Endothelial cell of umbilical vein (primary cell): ENCODE results near the gene ZNF652. TPM values are rescaled to one million over a fixed set of nuclear protein-coding genes. Genes with fewer than 3 reads are reported as not detected.

ENCODE experiments used
- BruUV-seq: library from RNA; stranded (reverse); fragments of 400-500 nt; replicated peaks from 2 replicates; lab custom pipeline; 2021; lab: Mats Ljungman, UMichigan
- CTCF ChIA-PET: fragments of 300-600, 350-600 bp; sonication (Branson Sonifier 250); formaldehyde crosslinking; loops from one replicate; lab custom pipeline; 2021; ENCODE audit warnings: antibody characterized with exemption, inconsistent platforms; lab: Charles Lee
- POLR2A ChIA-PET: fragments of 300-600, 350-600 bp; sonication (Branson Sonifier 250); formaldehyde crosslinking; loops from one replicate; lab custom pipeline; 2021; ENCODE audit warnings: antibody characterized with exemption, inconsistent platforms; lab: Charles Lee
- DNase-seq: peaks from one replicate; pipeline ENCODE4 v3.0.0-alpha.2; 2011; ENCODE audit warnings: low read depth, low spot score
- FAIRE-seq: peaks from 2 replicates; lab custom pipeline; 2011; peaks lifted over from hg19 to GRCh38; lab: Jason Lieb, UNC
- H2AFZ ChIP-seq: 2 replicates; pipeline ENCODE4 v1.6.0; 2012; ENCODE audit warnings: low read depth, low read length, control low read depth, inconsistent platforms
- H3K27ac ChIP-seq: 2 replicates; pipeline ENCODE4 v1.5.1; 2011; ENCODE audit warnings: low read depth, mild to moderate bottlenecking, control low read depth, low read length, moderate library complexity; ENCODE audit not compliant: insufficient read depth
- H3K27me3 ChIP-seq, 2 experiments: 2 replicates each; pipeline versions ENCODE4 v1.6.0 to v1.6.1; 2011; ENCODE audit warnings: low read length in 2 of 2, mixed read lengths in 1 of 2; ENCODE audit not compliant: control insufficient read depth in 2 of 2, insufficient read depth in 2 of 2
- H3K36me3 ChIP-seq, 2 experiments: 2 replicates in 1 of 2; 3 replicates in 1 of 2; pipeline ENCODE4 v1.5.1; 2011; ENCODE audit warnings: low read length in 2 of 2, mild to moderate bottlenecking in 1 of 2, moderate library complexity in 1 of 2; ENCODE audit not compliant: control insufficient read depth in 2 of 2, insufficient read depth in 2 of 2; ENCODE audit errors: extremely low read depth in 1 of 2
- H3K4me1 ChIP-seq: 3 replicates; pipeline ENCODE4 v1.5.1; 2011; ENCODE audit warnings: mild to moderate bottlenecking, low read length; ENCODE audit not compliant: control insufficient read depth, insufficient read depth; ENCODE audit errors: extremely low read depth
- H3K4me2 ChIP-seq: 2 replicates; pipeline ENCODE4 v1.6.1; 2011; ENCODE audit warnings: low read length, control low read depth, mixed read lengths; ENCODE audit not compliant: insufficient read depth
- H3K4me3 ChIP-seq, 3 experiments: fragments of 200-600 bp in 1 of 3; sonication (generic), shearing (Covaris generic) in 1 of 3; replicated peaks in 1 of 3; 2 replicates each; pipeline ENCODE4 v1.5.1; 2011 to 2016; ENCODE audit warnings: control low read depth in 3 of 3, low read length in 3 of 3, mild to moderate bottlenecking in 2 of 3, inconsistent platforms in 1 of 3, low read depth in 1 of 3, moderate library complexity in 1 of 3; ENCODE audit not compliant: insufficient read depth in 1 of 3
- H3K79me2 ChIP-seq: 2 replicates; pipeline ENCODE4 v1.6.0; 2012; ENCODE audit warnings: low read length, inconsistent platforms; ENCODE audit not compliant: control insufficient read depth, insufficient read depth
- H3K9ac ChIP-seq: replicated peaks from 2 replicates; pipeline ENCODE3; 2011; ENCODE audit warnings: low read length, control low read depth; ENCODE audit not compliant: insufficient read depth; ENCODE audit errors: extremely low read depth
- H3K9me1 ChIP-seq: replicated peaks from 3 replicates; pipeline ENCODE4 v1.6.0; 2011; ENCODE audit warnings: mild to moderate bottlenecking, low read length; ENCODE audit not compliant: control insufficient read depth, insufficient read depth; ENCODE audit errors: extremely low read depth
- H3K9me3 ChIP-seq: replicated peaks from 2 replicates; pipeline ENCODE4 v1.5.1; 2012; ENCODE audit warnings: low read length, inconsistent platforms; ENCODE audit not compliant: control insufficient read depth, insufficient read depth
- H4K20me1 ChIP-seq: replicated peaks from 2 replicates; pipeline ENCODE3; 2011; ENCODE audit warnings: mild to moderate bottlenecking, low read length; ENCODE audit not compliant: control insufficient read depth, insufficient read depth; ENCODE audit errors: extremely low read depth
- EZH2 ChIP-seq: IDR thresholded peaks from 2 replicates; pipeline ENCODE4 v1.6.1; 2012; ENCODE audit warnings: borderline replicate concordance, low read depth, mild to moderate bottlenecking, moderate library complexity, low read length, inconsistent platforms; ENCODE audit not compliant: severe bottlenecking
- FOS ChIP-seq: IDR thresholded peaks from 2 replicates; pipeline ENCODE4 v1.6.1; 2011; ENCODE audit warnings: mild to moderate bottlenecking, low read length, moderate library complexity, borderline replicate concordance; ENCODE audit not compliant: insufficient read depth
- GATA2 ChIP-seq: IDR thresholded peaks from 2 replicates; pipeline ENCODE4 v1.7.0; 2011; ENCODE audit warnings: low read depth, mild to moderate bottlenecking, moderate library complexity, mixed read lengths, low read length; ENCODE audit not compliant: insufficient read length, insufficient read depth
- JUN ChIP-seq: IDR thresholded peaks from 2 replicates; pipeline ENCODE4 v1.6.1; 2011; ENCODE audit warnings: borderline replicate concordance, low read depth; ENCODE audit not compliant: insufficient read length, insufficient read depth
- MYC ChIP-seq: IDR thresholded peaks from one replicate; pipeline ENCODE4 v1.6.1; 2011; ENCODE audit warnings: mild to moderate bottlenecking, low read depth, low read length
- POLR2A ChIP-seq: IDR thresholded peaks from 2 replicates; pipeline ENCODE4 v1.6.1; 2012; ENCODE audit warnings: low read depth, mild to moderate bottlenecking, control low read depth, low read length
- POLR2AphosphoS5 ChIP-seq: IDR thresholded peaks from 2 replicates; pipeline ENCODE4 v1.6.1; 2012; ENCODE audit warnings: low read depth, mild to moderate bottlenecking, control low read depth, low read length, moderate library complexity; ENCODE audit not compliant: insufficient read depth
- dilution Hi-C: fragments of 300-500 bp; cut with MboI; formaldehyde crosslinking; loops from one replicate; pipeline ENCODE4 v1.15.0; 2019; ENCODE audit warnings: low sequenced_read_pairs; ENCODE audit not compliant: extremely low pct_ligation_motif_present
- intact Hi-C: fragments of 100-400 bp; cut with micrococcal nuclease; formaldehyde crosslinking; loops from one replicate; pipeline ENCODE4 v1.10.0; 2022
- polyA plus RNA-seq, 4 experiments: library from polyadenylated mRNA; depleted of rRNA in 3 of 4; stranded (reverse) in 3 of 4; unstranded in 1 of 4; fragments of >200 nt; gene quantifications; 2 replicates each; pipeline versions ENCODE4 v1.2.1 to v1.2.3, GENCODE V29; 2011 to 2012; ENCODE audit warnings: missing spikeins in 1 of 4
- total RNA-seq: library from RNA; stranded (reverse); gene quantifications from 2 replicates; pipeline ENCODE4 v1.2.3, GENCODE V29; 2021
- TF ChIP-seq, protein P1 (sequence below), 2 donors: IDR thresholded peaks; 1 replicate in 1 of 2; 2 replicates in 1 of 2; pipeline ENCODE4 v1.5.1; 2011; ENCODE audit warnings: low read length in 2 of 2, mild to moderate bottlenecking in 2 of 2, moderate library complexity in 2 of 2, control low read depth in 1 of 2, inconsistent platforms in 1 of 2, low read depth in 1 of 2; ENCODE audit not compliant: insufficient read depth in 1 of 2; ENCODE audit errors: extremely low read depth in 1 of 2
- TF ChIP-seq, protein P2 (sequence below): IDR thresholded peaks from 2 replicates; pipeline ENCODE4 v1.6.1; 2011; ENCODE audit not compliant: insufficient read depth, insufficient read length

ZNF652 gene
- total and polyA plus RNA-seq, 2 donors (not counting 3 experiments of a cell fraction or from before 2014, with no cell fraction given): 6.1 to 18.6 TPM

DNA sequence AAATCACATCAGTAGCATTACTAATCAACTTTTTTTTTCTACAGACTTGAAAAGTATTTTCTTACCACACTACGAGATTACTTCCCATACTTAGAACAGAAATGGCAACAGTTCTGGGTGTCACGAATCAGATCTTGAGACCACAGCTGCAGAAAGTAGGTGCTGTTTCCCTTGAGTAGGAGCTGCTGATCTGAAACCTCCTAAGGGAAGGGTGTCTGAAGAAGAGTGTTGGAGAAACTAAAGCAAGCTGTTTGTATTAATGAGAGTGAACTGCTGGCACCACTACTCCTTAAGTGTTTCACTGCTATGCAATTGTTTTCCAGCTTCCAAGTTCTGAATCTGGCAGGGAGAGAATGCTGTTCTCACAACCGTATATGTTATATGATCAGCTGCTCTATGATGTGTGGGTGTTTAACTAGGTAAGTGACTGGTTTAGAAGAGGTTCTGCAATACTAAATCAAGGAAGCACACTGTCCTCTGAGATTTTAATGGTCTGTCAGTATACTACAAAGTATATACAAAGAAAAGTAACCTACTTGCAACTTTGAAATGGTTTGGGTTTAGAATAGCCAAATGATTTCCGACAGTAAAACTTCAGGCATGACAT, 3.3 kb downstream of the ZNF652 start:
- dilution Hi-C loops: no loop called here
- Histone ChIP-seq H3K9ac (no peak overlapping the region), H3K9me1 (no peaks in the 10 kb centered on the region), H3K36me3 (no peaks in the 10 kb centered on the region), H2AFZ (no peak overlapping the region), H3K9me3 (no peaks in the 10 kb centered on the region), H3K79me2 (peaks cover 48% of the 10 kb centered on the region), H4K20me1 (peaks cover 6% of the 10 kb centered on the region), H3K27me3 (no peaks in the 10 kb centered on the region), H3K4me2 (no peak overlapping the region), H3K4me3 (no peak overlapping the region), H3K27ac (no peak overlapping the region), H3K4me1 (peaks cover 19% of the 10 kb centered on the region)
- BruUV-seq: no TSS peak
- FAIRE-seq (peak; percentile 21), DNase-seq (no peak)
- TF ChIP-seq JUN: no peak
- no peak for TF ChIP-seq GATA2
- no peak for TF ChIP-seq POLR2A
- no peak for TF ChIP-seq POLR2AphosphoS5
- TF ChIP-seq EZH2: no peak
- TF ChIP-seq MYC: no peak
- TF ChIP-seq FOS: no peak
- TF ChIP-seq, protein P1, sequence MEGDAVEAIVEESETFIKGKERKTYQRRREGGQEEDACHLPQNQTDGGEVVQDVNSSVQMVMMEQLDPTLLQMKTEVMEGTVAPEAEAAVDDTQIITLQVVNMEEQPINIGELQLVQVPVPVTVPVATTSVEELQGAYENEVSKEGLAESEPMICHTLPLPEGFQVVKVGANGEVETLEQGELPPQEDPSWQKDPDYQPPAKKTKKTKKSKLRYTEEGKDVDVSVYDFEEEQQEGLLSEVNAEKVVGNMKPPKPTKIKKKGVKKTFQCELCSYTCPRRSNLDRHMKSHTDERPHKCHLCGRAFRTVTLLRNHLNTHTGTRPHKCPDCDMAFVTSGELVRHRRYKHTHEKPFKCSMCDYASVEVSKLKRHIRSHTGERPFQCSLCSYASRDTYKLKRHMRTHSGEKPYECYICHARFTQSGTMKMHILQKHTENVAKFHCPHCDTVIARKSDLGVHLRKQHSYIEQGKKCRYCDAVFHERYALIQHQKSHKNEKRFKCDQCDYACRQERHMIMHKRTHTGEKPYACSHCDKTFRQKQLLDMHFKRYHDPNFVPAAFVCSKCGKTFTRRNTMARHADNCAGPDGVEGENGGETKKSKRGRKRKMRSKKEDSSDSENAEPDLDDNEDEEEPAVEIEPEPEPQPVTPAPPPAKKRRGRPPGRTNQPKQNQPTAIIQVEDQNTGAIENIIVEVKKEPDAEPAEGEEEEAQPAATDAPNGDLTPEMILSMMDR (IDR thresholded peaks at IDR 0.05; ENCODE audit: extremely low read depth in 1 of 2, insufficient read depth in 1 of 2, low read depth in 1 of 2, low read length in 2 of 2): no peak
- TF ChIP-seq, protein P2, sequence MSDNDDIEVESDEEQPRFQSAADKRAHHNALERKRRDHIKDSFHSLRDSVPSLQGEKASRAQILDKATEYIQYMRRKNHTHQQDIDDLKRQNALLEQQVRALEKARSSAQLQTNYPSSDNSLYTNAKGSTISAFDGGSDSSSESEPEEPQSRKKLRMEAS: no peak
- ChIA-PET POLR2A (no interaction called here), CTCF (interaction anchor here (1.1 to 3.3 kb wide), 2 partner anchors 10 to 43 kb away, joined by 3 to 17 read pairs; no protein-coding TSS in a partner anchor)
- intact Hi-C loops: no loop called here
